ENCODE measurements around the gene PRSS27. TPM values are rescaled to one million over a fixed set of nuclear protein-coding genes. Genes with fewer than 3 reads are reported as not detected.
A peak's percentile ranks its signal among the peaks of the same experiment; 100 is the strongest.
"Not testable (repeated sequence)": the region's sequence is repeated elsewhere in the genome, so short reads cannot be mapped to it uniquely, and the experiment has no call there.

The PRSS27 gene
- total RNA-seq, 1 donor from 2014 or later, result 5.5 TPM

DNA sequence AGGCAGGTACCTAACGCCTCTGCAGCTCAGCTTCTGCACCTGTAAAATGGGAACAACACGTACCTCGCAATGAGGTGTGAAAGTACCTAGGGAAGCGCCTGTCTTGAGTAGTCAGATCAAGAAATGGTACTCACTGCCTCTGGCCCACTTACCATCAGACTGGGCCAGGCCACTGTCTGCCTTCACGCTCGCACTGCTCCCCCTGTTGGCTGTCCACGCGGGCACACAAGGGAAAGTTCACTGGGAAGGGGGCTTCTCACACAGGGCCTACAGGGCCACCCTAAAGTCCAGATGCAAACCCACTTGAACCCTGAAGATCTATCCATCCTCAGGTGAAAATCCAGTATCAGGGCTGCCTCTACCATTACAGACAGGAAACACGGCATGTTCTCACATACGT lies 48.8 kb downstream of the PRSS27 start:
- Mint-ChIP-seq H3K4me1 (ENCODE audit: unreplicated experiment) (peaks cover 25% of the 10 kb centered on the region), H3K36me3 (ENCODE audit: unreplicated experiment) (peaks cover 13% of the 10 kb centered on the region)
- not testable (repeated sequence) for H3K4me3 Mint-ChIP-seq (ENCODE audit: unreplicated experiment); H3K9me3 Mint-ChIP-seq (ENCODE audit: unreplicated experiment); H3K27ac Mint-ChIP-seq (ENCODE audit: unreplicated experiment); DNase-seq (ENCODE audit: extremely low spot score, unreplicated experiment); H3K27me3 Mint-ChIP-seq (ENCODE audit: unreplicated experiment)
- TF ChIP-seq, protein P1, sequence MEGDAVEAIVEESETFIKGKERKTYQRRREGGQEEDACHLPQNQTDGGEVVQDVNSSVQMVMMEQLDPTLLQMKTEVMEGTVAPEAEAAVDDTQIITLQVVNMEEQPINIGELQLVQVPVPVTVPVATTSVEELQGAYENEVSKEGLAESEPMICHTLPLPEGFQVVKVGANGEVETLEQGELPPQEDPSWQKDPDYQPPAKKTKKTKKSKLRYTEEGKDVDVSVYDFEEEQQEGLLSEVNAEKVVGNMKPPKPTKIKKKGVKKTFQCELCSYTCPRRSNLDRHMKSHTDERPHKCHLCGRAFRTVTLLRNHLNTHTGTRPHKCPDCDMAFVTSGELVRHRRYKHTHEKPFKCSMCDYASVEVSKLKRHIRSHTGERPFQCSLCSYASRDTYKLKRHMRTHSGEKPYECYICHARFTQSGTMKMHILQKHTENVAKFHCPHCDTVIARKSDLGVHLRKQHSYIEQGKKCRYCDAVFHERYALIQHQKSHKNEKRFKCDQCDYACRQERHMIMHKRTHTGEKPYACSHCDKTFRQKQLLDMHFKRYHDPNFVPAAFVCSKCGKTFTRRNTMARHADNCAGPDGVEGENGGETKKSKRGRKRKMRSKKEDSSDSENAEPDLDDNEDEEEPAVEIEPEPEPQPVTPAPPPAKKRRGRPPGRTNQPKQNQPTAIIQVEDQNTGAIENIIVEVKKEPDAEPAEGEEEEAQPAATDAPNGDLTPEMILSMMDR (IDR thresholded peaks at IDR 0.05), result peak; percentile 46

DNA sequence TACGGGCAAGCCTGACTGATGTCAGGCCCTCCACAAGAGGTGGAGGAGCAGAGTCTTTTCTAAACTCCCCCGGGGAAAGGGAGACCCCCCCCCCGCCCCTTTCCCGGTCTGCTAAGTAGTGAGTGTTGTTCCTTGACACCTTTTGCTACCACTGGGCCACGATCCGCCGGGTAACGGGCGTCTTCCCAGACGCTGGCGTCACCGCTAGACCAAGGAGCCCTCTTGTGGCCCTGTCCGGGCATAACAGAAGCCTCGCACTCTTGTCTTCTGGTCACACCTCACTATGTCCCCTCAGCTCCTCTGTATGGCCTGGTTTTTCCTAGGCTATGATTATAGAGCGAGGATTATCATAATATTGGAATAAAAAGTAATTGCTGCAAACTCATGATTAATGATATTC lies 50.0 kb downstream of the PRSS27 start:
- DNase-seq (ENCODE audit: extremely low spot score, unreplicated experiment), result peak; percentile 91
- peak overlapping the region; percentile 44 for H3K4me3 Mint-ChIP-seq (ENCODE audit: unreplicated experiment)
- H3K27ac Mint-ChIP-seq (ENCODE audit: unreplicated experiment), result peak overlapping the region; percentile 41
- H3K9me3 Mint-ChIP-seq (ENCODE audit: unreplicated experiment); H3K27me3 Mint-ChIP-seq (ENCODE audit: unreplicated experiment): not testable (repeated sequence)
- TF ChIP-seq, protein P1 (IDR thresholded peaks at IDR 0.05), result peak; percentile 71
- peaks cover 25% of the 10 kb centered on the region for H3K4me1 Mint-ChIP-seq (ENCODE audit: unreplicated experiment)
- peaks cover 16% of the 10 kb centered on the region for H3K36me3 Mint-ChIP-seq (ENCODE audit: unreplicated experiment)

DNA sequence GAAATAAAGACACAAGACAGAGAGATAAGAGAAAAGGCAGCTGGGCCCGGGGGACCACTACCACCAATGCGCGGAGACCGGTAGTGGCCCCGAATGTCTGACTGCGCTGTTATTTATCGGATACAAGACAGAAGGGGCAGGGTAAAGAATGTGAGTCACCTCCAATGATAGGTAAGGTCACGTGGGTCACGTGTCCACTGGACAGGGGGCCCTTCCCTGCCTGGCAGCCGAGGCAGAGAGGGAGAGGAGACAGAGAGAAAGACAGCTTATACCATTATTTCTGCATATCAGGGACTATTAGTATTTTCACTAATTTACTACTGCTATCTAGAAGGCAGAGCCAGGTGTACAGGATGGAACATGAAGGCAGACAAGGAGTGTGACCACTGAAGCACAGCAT lies 50.4 kb downstream of the PRSS27 start:
- H3K4me3 Mint-ChIP-seq (ENCODE audit: unreplicated experiment); DNase-seq (ENCODE audit: extremely low spot score, unreplicated experiment); H3K27me3 Mint-ChIP-seq (ENCODE audit: unreplicated experiment); H3K9me3 Mint-ChIP-seq (ENCODE audit: unreplicated experiment): not testable (repeated sequence)
- Mint-ChIP-seq H3K27ac (ENCODE audit: unreplicated experiment) (peak overlapping the region; percentile 41), H3K4me1 (ENCODE audit: unreplicated experiment) (peaks cover 24% of the 10 kb centered on the region), H3K36me3 (ENCODE audit: unreplicated experiment) (peaks cover 20% of the 10 kb centered on the region)

DNA sequence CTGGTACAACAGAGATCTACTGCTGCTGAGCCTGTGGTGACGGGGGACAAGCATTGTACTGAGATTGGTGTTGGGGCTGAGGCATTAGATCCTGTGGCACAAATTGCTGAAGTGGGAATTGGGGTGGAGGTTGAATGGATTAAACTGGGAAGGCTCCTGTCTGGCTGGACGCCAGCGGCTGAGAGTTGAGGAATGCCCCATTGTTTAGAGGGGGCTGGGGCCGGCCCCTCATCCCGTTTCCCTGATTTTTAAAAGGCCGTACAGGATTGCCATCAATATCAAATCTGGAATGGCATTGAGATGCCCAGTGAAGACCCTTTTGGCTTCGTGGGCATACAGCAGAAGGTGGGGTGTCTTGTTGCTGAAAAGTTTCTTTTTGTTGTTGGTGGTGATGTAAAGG lies 53.4 kb downstream of the PRSS27 start:
- peaks cover 10% of the 10 kb centered on the region for H3K4me1 Mint-ChIP-seq (ENCODE audit: unreplicated experiment)

DNA sequence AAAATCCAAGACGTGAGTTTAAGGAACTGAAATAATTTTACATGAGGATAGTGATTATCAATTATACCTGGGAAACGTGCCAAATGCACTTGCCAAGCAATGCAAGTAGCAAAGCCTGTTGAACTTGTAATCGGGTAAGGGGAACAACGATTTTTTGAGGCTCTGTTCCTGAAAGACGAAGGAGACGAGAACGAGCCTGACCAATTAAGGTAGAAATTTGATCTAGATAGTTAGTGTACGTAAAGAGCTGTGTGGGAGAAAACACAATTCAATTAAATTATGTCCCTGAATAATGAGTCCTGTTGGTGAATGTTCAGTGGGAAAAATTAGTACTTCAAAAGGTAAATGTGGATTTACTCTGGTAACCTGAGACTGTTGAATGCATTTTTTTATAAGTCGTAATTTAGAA lies 55.4 kb downstream of the PRSS27 start:
- H3K36me3 Mint-ChIP-seq (ENCODE audit: unreplicated experiment), result peaks cover 27% of the 10 kb centered on the region
- TF ChIP-seq, protein P1 (IDR thresholded peaks at IDR 0.05), result no peak
- H3K4me1 Mint-ChIP-seq (ENCODE audit: unreplicated experiment), result peaks cover 3% of the 10 kb centered on the region
- no peak overlapping the region for H3K27ac Mint-ChIP-seq (ENCODE audit: unreplicated experiment)
- DNase-seq (ENCODE audit: extremely low spot score, unreplicated experiment), result no peak
- no peak overlapping the region for H3K4me3 Mint-ChIP-seq (ENCODE audit: unreplicated experiment)
- no peaks in the 10 kb centered on the region for H3K27me3 Mint-ChIP-seq (ENCODE audit: unreplicated experiment)
- no peaks in the 10 kb centered on the region for H3K9me3 Mint-ChIP-seq (ENCODE audit: unreplicated experiment)

More for the DNA sequence above, 53.4 kb downstream of the PRSS27 start:
- H3K36me3 Mint-ChIP-seq (ENCODE audit: unreplicated experiment), result peaks cover 27% of the 10 kb centered on the region
- H3K9me3 Mint-ChIP-seq (ENCODE audit: unreplicated experiment); H3K4me3 Mint-ChIP-seq (ENCODE audit: unreplicated experiment); DNase-seq (ENCODE audit: extremely low spot score, unreplicated experiment); H3K27me3 Mint-ChIP-seq (ENCODE audit: unreplicated experiment); H3K27ac Mint-ChIP-seq (ENCODE audit: unreplicated experiment): not testable (repeated sequence)

DNA sequence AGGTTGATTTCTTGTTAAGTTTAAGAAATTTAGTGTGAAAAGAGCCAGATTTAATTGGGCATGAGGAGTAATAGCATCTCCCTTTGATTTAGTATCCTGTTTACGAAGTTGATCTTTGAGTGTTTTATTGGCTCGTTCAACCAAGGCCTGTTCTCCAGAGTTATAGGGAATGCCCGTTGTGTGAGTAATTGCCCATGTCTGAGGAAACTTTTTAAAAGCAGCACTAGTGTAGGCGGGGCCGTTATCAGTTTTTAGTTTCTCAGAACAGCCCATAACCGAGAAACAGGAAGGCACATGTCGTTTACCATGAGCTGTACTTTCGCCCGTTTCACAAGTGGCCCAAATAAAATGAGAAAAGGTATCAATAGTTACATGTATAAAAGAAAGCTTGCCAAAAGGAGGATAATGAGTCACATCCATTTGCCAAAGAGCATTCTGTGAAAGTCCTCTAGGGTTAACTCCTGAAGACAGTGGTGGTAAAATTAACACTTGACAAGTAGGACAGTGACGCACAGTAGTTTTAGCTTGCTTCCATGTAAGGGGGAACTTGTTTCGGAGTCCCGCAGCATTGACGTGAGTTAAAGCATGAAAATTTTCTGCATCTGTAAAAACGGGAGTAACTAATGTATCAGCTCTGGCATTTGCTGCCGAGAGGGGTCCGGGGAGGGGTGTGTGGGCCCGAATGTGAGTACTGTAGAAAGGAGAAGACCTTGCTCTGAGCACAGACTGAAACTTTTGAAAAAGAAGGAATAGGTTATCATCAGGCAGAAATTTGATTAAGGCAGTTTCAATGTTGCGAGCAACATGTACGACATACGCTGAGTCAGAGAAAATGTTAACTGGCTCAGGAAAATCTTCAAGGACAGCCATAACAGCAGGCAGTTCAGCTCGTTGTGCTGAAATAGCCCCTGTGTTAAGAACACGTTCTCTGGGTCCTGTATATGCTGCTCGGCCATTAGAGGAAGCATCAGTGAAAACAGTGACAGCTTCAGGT lies 56.2 kb downstream of the PRSS27 start:
- Mint-ChIP-seq H3K36me3 (ENCODE audit: unreplicated experiment) (peaks cover 27% of the 10 kb centered on the region), H3K4me1 (ENCODE audit: unreplicated experiment) (no peaks in the 10 kb centered on the region), H3K9me3 (ENCODE audit: unreplicated experiment) (no peaks in the 10 kb centered on the region), H3K27ac (ENCODE audit: unreplicated experiment) (no peak overlapping the region), H3K27me3 (ENCODE audit: unreplicated experiment) (no peaks in the 10 kb centered on the region), H3K4me3 (ENCODE audit: unreplicated experiment) (no peak overlapping the region)
- TF ChIP-seq, protein P1 (IDR thresholded peaks at IDR 0.05), result no peak
- no peak for DNase-seq (ENCODE audit: extremely low spot score, unreplicated experiment)

All from osteocyte (in vitro differentiated cells).